MCF 10A (cell line): ENCODE data around the gene DUS1L. TPM values are rescaled to one million over a fixed set of nuclear protein-coding genes. Genes with fewer than 3 reads are reported as not detected.

Source experiments
- BruUV-seq: library from RNA; stranded (reverse); fragments of 400-500 nt; replicated peaks from 2 replicates; lab custom pipeline; 2021; lab: Mats Ljungman, UMichigan
- CTCF ChIA-PET: fragments of 300-600 bp; sonication (Branson Sonifier 250); formaldehyde crosslinking; extraction: SDS; loops from one replicate; lab custom pipeline; 2021; ENCODE audit warnings: antibody characterized with exemption, inconsistent platforms; lab: Yijun Ruan, JAX
- POLR2A ChIA-PET: fragments of 300-600, 350-650 bp; sonication (Branson Sonifier 250); formaldehyde crosslinking; extraction: SDS; loops from one replicate; lab custom pipeline; 2020; ENCODE audit warnings: antibody characterized with exemption, inconsistent platforms; lab: Yijun Ruan, JAX
- DNase-seq: peaks from one replicate; pipeline ENCODE4 v3.0.0-alpha.2; 2018; ENCODE audit not compliant: unreplicated experiment
- H3K27ac Mint-ChIP-seq: one replicate; pipeline ENCODE4 v1.8.0; 2022; ENCODE audit warnings: mild to moderate bottlenecking, low read depth, mixed read lengths; ENCODE audit not compliant: unreplicated experiment
- H3K27me3 Mint-ChIP-seq: one replicate; pipeline ENCODE4 v1.8.0; 2022; ENCODE audit warnings: mixed read lengths; ENCODE audit not compliant: insufficient read depth, unreplicated experiment
- H3K36me3 Mint-ChIP-seq: one replicate; pipeline ENCODE4 v1.8.0; 2022; ENCODE audit warnings: mild to moderate bottlenecking, moderate library complexity, mixed read lengths; ENCODE audit not compliant: insufficient read depth, unreplicated experiment
- H3K4me1 Mint-ChIP-seq: one replicate; pipeline ENCODE4 v1.8.0; 2022; ENCODE audit warnings: mixed read lengths; ENCODE audit not compliant: insufficient read depth, unreplicated experiment
- H3K4me3 Mint-ChIP-seq: one replicate; pipeline ENCODE4 v1.8.0; 2022; ENCODE audit warnings: mild to moderate bottlenecking, moderate library complexity, mixed read lengths; ENCODE audit not compliant: unreplicated experiment
- H3K9me3 Mint-ChIP-seq: one replicate; pipeline ENCODE4 v1.8.0; 2022; ENCODE audit warnings: mixed read lengths; ENCODE audit not compliant: unreplicated experiment
- CTCF ChIP-seq: fragments of 200-600 bp; IDR thresholded peaks from one replicate; pipeline ENCODE4 v1.8.0; 2022; ENCODE audit warnings: antibody characterized with exemption, mild to moderate bottlenecking; ENCODE audit not compliant: unreplicated experiment
- intact Hi-C: fragments of 100-400 bp; cut with micrococcal nuclease; formaldehyde crosslinking; loops from 2 replicates; pipeline ENCODE4 v1.14.1; 2022
- total RNA-seq: library from RNA; stranded (reverse); gene quantifications from 2 replicates; pipeline ENCODE4 v1.2.3, GENCODE V29; 2022

DUS1L gene
- total RNA-seq, 1 experiment from 2014 or later, result 116 TPM

- no peaks in the 10 kb centered on the region for H3K27me3 Mint-ChIP-seq
- BruUV-seq, result no TSS peak
These were observed 11.1 kb downstream of the DUS1L start for GRCh38 chr17:82054351-82055022.

GRCh38 chr17:82053556-82054263 lies 11.9 kb downstream of the DUS1L start:
- Mint-ChIP-seq H3K4me3 (peak overlapping the region; percentile 75), H3K4me1 (no peaks in the 10 kb centered on the region), H3K27me3 (no peaks in the 10 kb centered on the region), H3K36me3 (peaks cover 35% of the 10 kb centered on the region), H3K27ac (no peak overlapping the region), H3K9me3 (no peaks in the 10 kb centered on the region)
- no peak for TF ChIP-seq CTCF
- ChIA-PET CTCF (interaction anchor here (0.5 to 1.2 kb wide), 3 partner anchors 19 to 151 kb away, joined by 3 read pairs; no protein-coding TSS in a partner anchor), POLR2A (interaction anchor here (0.6 to 2.2 kb wide), 7 partner anchors 10 to 342 kb away, joined by 3 to 9 read pairs (median 4); partner anchors contain the start of genes DCXR and DUS1L)
- BruUV-seq, result no TSS peak
- no peak for DNase-seq
- intact Hi-C loops, result no loop called here

More at GRCh38 chr17:82054351-82055022, 11.1 kb downstream of the DUS1L start:
- no peak overlapping the region for H3K27ac Mint-ChIP-seq
- intact Hi-C loops, result no loop called here
- H3K36me3 Mint-ChIP-seq, result peaks cover 35% of the 10 kb centered on the region
- H3K9me3 Mint-ChIP-seq, result no peaks in the 10 kb centered on the region
- no peak for DNase-seq
- H3K4me1 Mint-ChIP-seq, result no peaks in the 10 kb centered on the region
- no peak overlapping the region for H3K4me3 Mint-ChIP-seq
- POLR2A ChIA-PET, result interaction anchor here (0.6 to 2.2 kb wide), 5 partner anchors 9 to 341 kb away, joined by 3 to 9 read pairs (median 4); partner anchors contain the start of genes DCXR and DUS1L
- CTCF ChIA-PET, result interaction anchor here (1.2 to 1.3 kb wide), 2 partner anchors 17 to 24 kb away, joined by 3 to 4 read pairs; partner anchors contain the start of gene DCXR
- TF ChIP-seq CTCF, result no peak

- Mint-ChIP-seq H3K27me3 (no peaks in the 10 kb centered on the region), H3K36me3 (peaks cover 33% of the 10 kb centered on the region), H3K4me1 (no peaks in the 10 kb centered on the region), H3K4me3 (peak overlapping the region; percentile 75), H3K27ac (no peak overlapping the region), H3K9me3 (no peaks in the 10 kb centered on the region)
- TF ChIP-seq CTCF, result no peak
- no TSS peak for BruUV-seq
- DNase-seq, result no peak
- CTCF ChIA-PET, result no interaction called here
- POLR2A ChIA-PET, result interaction anchor here (0.8 to 2.2 kb wide), 7 partner anchors 12 to 45 kb away, joined by 3 to 14 read pairs (median 4); partner anchors contain the start of genes CENPX, DUS1L, FASN and LRRC45
- intact Hi-C loops, result no loop called here
These were observed 12.5 kb downstream of the DUS1L start for GRCh38 chr17:82053130-82053529.

GRCh38 chr17:82052638-82053059 lies 13.0 kb downstream of the DUS1L start:
- no peak for TF ChIP-seq CTCF
- Mint-ChIP-seq H3K4me1 (no peaks in the 10 kb centered on the region), H3K36me3 (peaks cover 32% of the 10 kb centered on the region), H3K9me3 (no peaks in the 10 kb centered on the region), H3K4me3 (peak overlapping the region; percentile 75), H3K27ac (no peak overlapping the region), H3K27me3 (no peaks in the 10 kb centered on the region)
- BruUV-seq, result no TSS peak
- ChIA-PET POLR2A (interaction anchor here (0.9 to 1.4 kb wide), 6 partner anchors 11 to 46 kb away, joined by 3 to 14 read pairs (median 5); partner anchors contain the start of genes CENPX, DCXR, DUS1L and FASN), CTCF (interaction anchor here (0.7 kb wide), 1 partner anchor 92 kb away, joined by 3 read pairs; the partner anchor contains the start of gene NOTUM)
- intact Hi-C loops, result no loop called here
- no peak for DNase-seq
